Adrenal gland (tissue), 5 donors: ENCODE measurements around the gene FAM181A.

Experiments used
- POLR2A ChIP-seq, 2 donors: fragments of 450-650 bp; IDR thresholded peaks; one replicate each; pipeline ENCODE4 v1.6.1; 2017; ENCODE audit warnings: antibody characterized with exemption in 2 of 2, mild to moderate bottlenecking in 2 of 2, moderate library complexity in 1 of 2
- TF ChIP-seq, protein P1 (sequence below), 6 experiments: fragments of 450-650 bp in 4 of 6; fragments of 200-600 bp in 2 of 6; sonication (generic) in 1 of 6; IDR thresholded peaks; 1 replicate in 5 of 6; 2 replicates in 1 of 6; pipeline versions ENCODE4 v1.5.1 to v1.8.0; 2016 to 2021; ENCODE audit warnings: antibody characterized with exemption in 6 of 6, mild to moderate bottlenecking in 2 of 6, moderate library complexity in 1 of 6
- donor health status: DM: no; HTN: no; CAD: no.

DNA sequence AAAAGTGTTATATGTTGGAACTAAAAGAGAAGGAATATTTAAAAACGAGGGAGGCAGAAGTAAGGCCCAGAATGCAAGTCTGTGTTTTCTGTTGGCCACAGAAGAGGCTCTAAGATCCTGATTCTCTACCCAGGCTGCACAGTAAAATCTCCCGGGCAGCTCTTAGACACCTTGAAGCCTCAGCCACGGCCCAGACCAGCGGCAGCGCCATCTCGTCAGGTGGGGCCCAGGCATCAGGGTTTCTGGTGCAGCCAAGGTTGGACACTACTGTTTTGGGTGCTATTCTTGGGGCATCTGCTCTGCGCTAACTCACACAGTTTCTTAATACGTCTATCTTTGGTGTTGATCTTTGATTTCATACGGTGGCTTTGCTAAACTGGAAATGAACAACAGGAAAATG lies 16.8 kb downstream of the FAM181A start:
- no peak for TF ChIP-seq POLR2A (IDR thresholded peaks at IDR 0.05)
- TF ChIP-seq, protein P1, sequence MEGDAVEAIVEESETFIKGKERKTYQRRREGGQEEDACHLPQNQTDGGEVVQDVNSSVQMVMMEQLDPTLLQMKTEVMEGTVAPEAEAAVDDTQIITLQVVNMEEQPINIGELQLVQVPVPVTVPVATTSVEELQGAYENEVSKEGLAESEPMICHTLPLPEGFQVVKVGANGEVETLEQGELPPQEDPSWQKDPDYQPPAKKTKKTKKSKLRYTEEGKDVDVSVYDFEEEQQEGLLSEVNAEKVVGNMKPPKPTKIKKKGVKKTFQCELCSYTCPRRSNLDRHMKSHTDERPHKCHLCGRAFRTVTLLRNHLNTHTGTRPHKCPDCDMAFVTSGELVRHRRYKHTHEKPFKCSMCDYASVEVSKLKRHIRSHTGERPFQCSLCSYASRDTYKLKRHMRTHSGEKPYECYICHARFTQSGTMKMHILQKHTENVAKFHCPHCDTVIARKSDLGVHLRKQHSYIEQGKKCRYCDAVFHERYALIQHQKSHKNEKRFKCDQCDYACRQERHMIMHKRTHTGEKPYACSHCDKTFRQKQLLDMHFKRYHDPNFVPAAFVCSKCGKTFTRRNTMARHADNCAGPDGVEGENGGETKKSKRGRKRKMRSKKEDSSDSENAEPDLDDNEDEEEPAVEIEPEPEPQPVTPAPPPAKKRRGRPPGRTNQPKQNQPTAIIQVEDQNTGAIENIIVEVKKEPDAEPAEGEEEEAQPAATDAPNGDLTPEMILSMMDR (IDR thresholded peaks at IDR 0.05) = no peak
